Activated CD4-positive, alpha-beta T cell treated with anti-CD3 and anti-CD28 coated beads, Interleukin-2, amount 50 U/mL, for 4 hours (primary cell): ENCODE data around the gene CCDC92B.

Experiments used
- DNase-seq, 2 experiments: peaks; one replicate each; pipeline ENCODE4 v3.0.0-alpha.2; 2020

Gene CCDC92B

GRCh38 chr17:2777242-2777867 is 27.9 kb upstream of the CCDC92B start:
- no peak for DNase-seq

- DNase-seq, result no peak
Measured at GRCh38 chr17:2776589-2777241, 27.3 kb upstream of the CCDC92B start.

- DNase-seq, result no peak
Measured at GRCh38 chr17:2775206-2775605, 25.8 kb upstream of the CCDC92B start.

DNA sequence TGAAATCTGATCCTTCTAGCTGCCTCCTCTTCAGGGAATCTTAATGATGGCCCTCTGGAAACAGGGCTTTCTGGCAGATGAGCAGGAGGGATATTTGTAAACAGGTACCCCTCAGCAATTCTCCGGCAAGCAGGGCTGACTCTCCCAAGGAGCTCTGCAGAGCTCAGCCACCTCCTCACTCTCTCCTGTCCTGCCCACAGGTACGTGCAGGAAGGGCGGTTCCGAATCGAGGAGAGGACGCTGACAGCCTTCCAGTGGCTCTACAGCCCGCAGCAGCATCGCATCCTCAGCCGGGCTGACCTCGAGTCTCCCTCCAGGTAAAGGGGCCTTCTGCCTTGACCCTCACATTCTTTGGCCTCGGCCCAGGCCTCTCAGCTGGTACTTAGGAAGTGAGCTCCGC is 20.7 kb upstream of the CCDC92B start:
- no peak for DNase-seq

- DNase-seq, result no peak
Measured at GRCh38 chr17:2758870-2759269, 9.4 kb upstream of the CCDC92B start.

GRCh38 chr17:2755891-2756724 is 6.7 kb upstream of the CCDC92B start:
- DNase-seq, result no peak

DNA sequence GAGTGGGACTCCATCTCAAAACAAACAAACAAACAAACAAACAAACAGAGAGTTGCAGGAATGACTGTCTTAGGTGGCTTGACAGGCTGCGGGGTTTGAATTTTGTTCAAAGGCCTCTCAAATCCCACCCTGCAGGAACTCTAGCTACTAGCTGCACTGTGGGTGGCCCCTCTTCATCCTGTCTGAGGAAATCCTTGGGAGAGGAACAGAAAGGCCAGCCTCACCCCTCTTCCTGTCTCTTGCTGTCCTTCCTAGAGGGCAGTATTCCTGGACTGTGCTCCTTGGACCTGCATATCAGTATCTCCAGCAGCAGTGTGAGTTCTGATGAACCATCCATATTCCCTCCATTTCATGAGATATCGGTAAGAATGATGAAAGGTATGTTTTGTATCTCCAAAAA is 2.0 kb upstream of the CCDC92B start:
- no peak for DNase-seq

- DNase-seq, result no peak
Measured at GRCh38 chr17:2750721-2751120, 1.3 kb upstream of the CCDC92B start.

- DNase-seq, result peak; percentile 54 to 56
Measured at GRCh38 chr17:2749784-2750181, 331 bp upstream of the CCDC92B start.

DNA sequence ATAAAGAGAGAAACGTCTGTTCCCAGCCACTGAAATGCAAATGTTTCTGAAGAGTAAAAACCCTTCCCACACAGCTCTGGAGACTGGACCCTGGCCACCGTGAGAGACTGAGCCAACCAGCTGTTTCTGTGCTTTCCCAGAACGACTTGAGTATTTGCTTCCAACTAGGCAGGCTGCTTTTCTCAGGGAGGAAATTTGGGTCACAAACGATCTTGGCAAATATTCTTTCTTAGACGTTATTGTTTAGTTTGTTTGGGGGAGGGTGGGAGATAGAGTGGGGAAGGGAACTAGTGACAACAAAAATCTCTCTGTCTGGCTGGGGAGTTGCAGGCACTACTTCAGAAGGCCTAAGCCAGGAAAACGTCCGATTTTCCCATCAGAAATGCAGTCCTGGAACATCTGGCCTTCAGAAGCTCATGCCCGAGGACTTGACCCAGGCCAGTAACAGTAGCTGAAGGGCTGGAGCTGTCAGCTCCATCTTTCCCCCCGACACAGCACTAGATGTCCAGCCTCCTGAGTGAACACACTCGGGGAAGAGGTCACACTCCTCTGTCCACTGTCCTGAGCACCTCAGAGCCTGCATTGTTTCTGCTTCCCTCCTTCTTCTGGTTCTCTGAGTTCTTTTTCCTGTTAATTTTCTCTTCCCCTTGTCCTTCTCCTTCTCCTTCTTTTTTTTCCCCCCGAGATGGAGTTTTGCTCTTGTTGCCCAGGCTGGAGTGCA is 4.0 kb downstream of the CCDC92B start:
- no peak for DNase-seq

GRCh38 chr17:2737693-2738092 is 11.8 kb downstream of the CCDC92B start:
- no peak for DNase-seq

DNA sequence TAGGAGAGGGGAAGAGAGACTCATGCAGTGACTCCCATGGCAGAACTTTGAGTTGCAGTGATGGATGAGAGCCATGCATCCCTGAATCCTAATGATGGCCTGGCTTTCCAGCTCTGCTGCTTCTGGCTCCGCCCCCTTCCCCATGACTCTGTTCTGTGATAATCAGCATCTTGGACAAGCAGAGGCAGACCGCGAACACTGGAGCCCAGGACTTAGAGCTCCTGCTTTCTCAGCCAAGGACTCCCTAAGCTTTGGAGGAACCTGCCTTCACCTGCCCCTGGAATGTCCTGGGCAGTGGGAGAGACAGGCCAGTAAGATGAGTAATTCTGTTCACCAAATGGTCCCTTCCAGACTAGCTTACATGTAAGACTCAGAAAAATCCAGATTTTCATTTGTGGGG is 12.5 kb downstream of the CCDC92B start:
- no peak for DNase-seq

DNA sequence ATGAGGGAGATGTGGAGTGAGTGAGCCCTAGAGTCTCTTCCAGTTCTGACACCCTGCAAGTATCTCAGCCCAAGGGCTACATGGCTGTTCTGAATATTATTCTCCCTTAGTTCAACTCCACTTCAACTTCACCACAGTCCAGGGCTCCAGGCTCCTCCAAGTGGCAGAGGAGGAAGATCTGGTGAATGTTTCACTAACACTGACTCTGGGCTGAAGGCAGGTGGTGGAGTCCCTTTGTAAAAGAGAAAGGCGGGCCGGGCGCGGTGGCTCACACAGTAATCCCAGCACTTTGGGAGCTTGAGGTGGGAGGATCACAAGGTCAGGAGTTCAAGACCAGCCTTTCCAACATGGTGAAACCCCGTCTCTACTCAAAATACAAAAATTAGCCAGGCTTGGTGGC is 13.6 kb downstream of the CCDC92B start:
- DNase-seq, result no peak

DNA sequence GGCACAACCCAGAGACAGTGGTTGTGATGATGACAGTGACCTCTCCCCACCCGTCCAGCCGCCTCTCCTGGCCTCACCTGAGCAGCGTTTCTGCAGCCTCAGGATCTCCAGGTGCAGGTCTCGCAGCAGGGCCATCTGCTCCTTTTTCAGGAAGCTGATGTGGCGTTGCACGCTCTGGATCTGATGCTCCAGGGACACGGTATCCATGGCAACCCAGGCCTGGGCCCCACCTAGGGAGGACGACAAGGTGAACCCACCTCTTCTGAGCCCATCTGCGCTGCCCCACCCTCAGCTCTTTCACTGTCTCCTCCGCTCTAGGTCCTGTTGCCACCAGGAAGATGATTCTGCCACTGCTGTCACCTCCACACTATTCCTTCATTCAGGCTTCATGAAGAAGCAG is 14.5 kb downstream of the CCDC92B start:
- DNase-seq, result no peak

GRCh38 chr17:2731807-2732206 is 17.6 kb downstream of the CCDC92B start:
- DNase-seq, result no peak

GRCh38 chr17:2730764-2731353 is 18.6 kb downstream of the CCDC92B start:
- no peak for DNase-seq

GRCh38 chr17:2724784-2725164 is 24.7 kb downstream of the CCDC92B start:
- DNase-seq, result peak; percentile 29 to 36

- DNase-seq, result no peak
Measured at GRCh38 chr17:2723997-2724783, 25.3 kb downstream of the CCDC92B start.

DNA sequence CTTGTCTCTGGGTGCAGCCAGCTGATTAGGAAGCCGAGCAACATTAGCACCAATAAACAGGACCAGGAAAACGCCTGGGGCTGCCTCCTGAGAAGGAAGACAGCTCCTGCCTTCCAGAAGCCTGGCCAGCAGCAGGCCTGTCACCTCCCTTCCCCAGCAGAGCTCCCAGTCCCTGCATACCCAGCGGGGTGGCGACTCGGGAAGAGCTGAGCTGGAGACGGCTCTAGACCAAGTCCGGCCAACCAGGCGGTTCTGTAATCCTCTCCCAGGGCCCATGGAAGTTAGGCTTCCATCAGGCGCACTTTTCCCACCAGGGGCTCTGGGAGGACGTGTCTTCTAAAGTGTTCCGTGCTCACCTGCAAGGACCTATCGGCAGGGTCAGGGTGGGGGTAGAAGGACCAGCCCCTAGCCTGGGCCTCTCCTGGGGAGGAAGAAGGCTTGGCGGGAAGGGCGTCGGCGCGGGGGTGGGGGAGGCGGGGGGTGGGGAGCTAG is 25.9 kb downstream of the CCDC92B start:
- no peak for DNase-seq

DNA sequence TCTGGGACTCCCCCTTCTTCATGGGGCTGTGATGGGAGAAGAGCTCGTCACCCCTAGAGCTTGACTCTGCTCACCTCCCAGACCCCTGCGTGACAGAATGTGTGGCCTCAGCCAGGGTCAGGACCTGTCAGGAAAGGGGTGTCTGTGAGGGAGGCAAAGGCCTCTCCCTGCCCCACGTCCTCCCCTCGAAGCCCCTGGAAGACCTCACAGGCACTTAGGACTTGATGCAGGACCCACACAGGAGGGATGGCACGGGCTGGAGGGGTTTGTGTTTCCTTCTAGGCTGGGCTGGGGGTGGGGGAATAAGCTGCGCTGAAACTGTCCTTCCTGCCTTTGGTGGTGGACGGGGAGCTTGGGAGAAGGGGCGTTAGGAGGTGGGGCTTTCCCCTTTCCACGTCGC is 26.8 kb downstream of the CCDC92B start:
- no peak for DNase-seq

GRCh38 chr17:2721603-2722002 is 27.8 kb downstream of the CCDC92B start:
- no peak for DNase-seq

- no peak for DNase-seq
Measured at GRCh38 chr17:2719861-2720260, 29.6 kb downstream of the CCDC92B start.
